Loucy (cell line): ENCODE measurements around the gene SNX13.

Experiments
- H2AFZ ChIP-seq: fragments of 200-600 bp; sonication (generic); 2 replicates; pipeline ENCODE4 v1.6.0; 2016; ENCODE audit warnings: antibody characterized with exemption, mild to moderate bottlenecking, low read length, moderate library complexity
- H3F3A ChIP-seq: fragments of 200-600 bp; 2 replicates; pipeline ENCODE4 v1.6.0; 2016; ENCODE audit warnings: antibody characterized with exemption, low read depth, mild to moderate bottlenecking
- H3K27me3 ChIP-seq: fragments of 200-600 bp; sonication (generic); 2 replicates; pipeline ENCODE4 v1.6.1; 2014; ENCODE audit warnings: low read length, mild to moderate bottlenecking; ENCODE audit not compliant: insufficient read depth, poor library complexity, severe bottlenecking
- H3K36me3 ChIP-seq: fragments of 200-600 bp; sonication (generic); 2 replicates; pipeline ENCODE4 v1.6.1; 2016; ENCODE audit warnings: low read length; ENCODE audit not compliant: insufficient read depth
- H3K4me1 ChIP-seq: fragments of 200-600 bp; sonication (generic); 2 replicates; pipeline ENCODE4 v1.5.1; 2014; ENCODE audit warnings: low read length, mild to moderate bottlenecking; ENCODE audit not compliant: insufficient read depth, poor library complexity, severe bottlenecking
- H3K4me2 ChIP-seq: fragments of 200-600 bp; sonication (generic); 2 replicates; pipeline ENCODE4 v1.6.0; 2014; ENCODE audit warnings: antibody characterized with exemption, low read length, low read depth, mild to moderate bottlenecking; ENCODE audit not compliant: poor library complexity, severe bottlenecking
- H3K4me3 ChIP-seq: fragments of 200-600 bp; sonication (generic); 2 replicates; pipeline ENCODE4 v1.5.1; 2014; ENCODE audit warnings: low read length, mild to moderate bottlenecking, mixed read lengths; ENCODE audit not compliant: poor library complexity, severe bottlenecking
- H3K79me2 ChIP-seq: fragments of 200-600 bp; sonication (generic); 2 replicates; pipeline ENCODE4 v1.6.1; 2014; ENCODE audit warnings: low read length; ENCODE audit not compliant: insufficient read depth
- H3K9ac ChIP-seq: fragments of 200-600 bp; sonication (generic); 2 replicates; pipeline ENCODE4 v1.6.0; 2014; ENCODE audit warnings: mild to moderate bottlenecking, low read depth, low read length, moderate library complexity; ENCODE audit not compliant: poor library complexity, severe bottlenecking
- H3K9me2 ChIP-seq: fragments of 200-600 bp; sonication (generic); replicated peaks from 2 replicates; pipeline ENCODE4 v1.6.1; 2016; ENCODE audit warnings: low read depth, low read length, mixed read lengths
- H3K9me3 ChIP-seq: fragments of 200-600 bp; sonication (generic); 2 replicates; pipeline ENCODE4 v1.6.1; 2014; ENCODE audit warnings: mild to moderate bottlenecking, antibody characterized with exemption, low read length, low read depth; ENCODE audit not compliant: insufficient read depth
- H4K20me1 ChIP-seq: fragments of 200-600 bp; sonication (generic); 2 replicates; pipeline ENCODE4 v1.6.0; 2014; ENCODE audit warnings: antibody characterized with exemption, low read length, mild to moderate bottlenecking; ENCODE audit not compliant: insufficient read depth, poor library complexity, severe bottlenecking
- CTCF ChIP-seq: fragments of 200-600 bp; sonication (generic); conservative IDR thresholded peaks from 2 replicates; pipeline ENCODE4 v1.5.1; 2014; ENCODE audit warnings: mild to moderate bottlenecking, antibody characterized with exemption, low read length
- EZH2phosphoT487 ChIP-seq: fragments of 200-600 bp; IDR thresholded peaks from 2 replicates; pipeline ENCODE4 v1.6.1; 2018; ENCODE audit warnings: antibody characterized with exemption, mild to moderate bottlenecking, moderate library complexity, borderline replicate concordance

The SNX13 gene

DNA sequence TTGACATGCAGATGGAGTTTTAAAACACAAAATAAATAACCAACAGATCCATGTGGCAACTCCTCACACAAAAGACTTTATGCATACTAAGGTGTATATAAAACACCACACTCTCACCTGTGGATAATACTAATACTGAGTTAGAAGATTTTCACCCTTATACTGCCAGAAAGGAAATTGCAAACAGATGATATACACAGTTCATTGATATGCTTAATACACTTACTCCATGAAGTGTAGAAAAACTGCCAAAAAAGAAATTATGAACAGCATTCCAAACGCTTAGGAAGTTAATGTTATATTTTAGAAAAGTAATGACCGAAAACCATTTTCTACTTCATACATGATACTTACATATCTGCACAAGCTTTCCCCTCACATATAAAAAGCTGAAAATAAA is 17.6 kb upstream of the SNX13 start:
- H3K36me3 ChIP-seq = no peaks in the 10 kb centered on the region
- H3K79me2 ChIP-seq = no peaks in the 10 kb centered on the region
- no peak overlapping the region for H2AFZ ChIP-seq
- no peak overlapping the region for H3K9ac ChIP-seq
- H3F3A ChIP-seq = no peaks in the 10 kb centered on the region
- no peak overlapping the region for H3K4me2 ChIP-seq
- H4K20me1 ChIP-seq = no peaks in the 10 kb centered on the region
- no peaks in the 10 kb centered on the region for H3K27me3 ChIP-seq
- no peaks in the 10 kb centered on the region for H3K9me3 ChIP-seq
- H3K9me2 ChIP-seq = no peaks in the 10 kb centered on the region; the same call in 1 of the 2 replicates
- no peak for TF ChIP-seq CTCF
- no peak overlapping the region for H3K4me3 ChIP-seq
- H3K4me1 ChIP-seq = no peaks in the 10 kb centered on the region

DNA sequence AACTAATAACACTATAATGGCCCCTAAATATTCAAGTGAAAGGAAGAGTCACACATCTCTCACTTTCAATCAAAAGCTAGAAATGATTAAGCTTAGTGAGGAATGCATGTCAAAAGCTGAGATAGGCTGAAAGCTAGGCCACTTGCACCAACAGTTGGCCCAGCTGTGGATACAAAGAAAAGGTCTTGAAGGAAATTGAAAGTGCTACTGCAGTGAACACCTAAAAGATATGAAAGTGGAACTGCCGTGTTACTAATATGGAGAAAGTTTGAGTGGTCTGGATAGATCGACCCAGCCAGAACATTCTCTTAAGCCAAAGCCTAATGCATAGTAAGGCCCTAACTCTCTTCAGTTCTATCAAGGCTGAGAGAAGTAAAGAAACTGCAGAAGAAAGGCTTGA is 12.1 kb upstream of the SNX13 start:
- Histone ChIP-seq H3K4me2 (no peak overlapping the region), H3K9me3 (no peaks in the 10 kb centered on the region), H3K27me3 (no peaks in the 10 kb centered on the region), H3K79me2 (no peaks in the 10 kb centered on the region), H3K4me1 (peaks cover under 1% of the 10 kb centered on the region), H3K36me3 (no peaks in the 10 kb centered on the region), H2AFZ (no peak overlapping the region), H3K9ac (no peak overlapping the region), H3K4me3 (no peak overlapping the region), H3F3A (no peaks in the 10 kb centered on the region), H4K20me1 (no peaks in the 10 kb centered on the region), H3K9me2 (no peaks in the 10 kb centered on the region)
- no peak for TF ChIP-seq CTCF

- no peaks in the 10 kb centered on the region for H3F3A ChIP-seq
- H4K20me1 ChIP-seq = no peaks in the 10 kb centered on the region
- no peaks in the 10 kb centered on the region for H3K9me3 ChIP-seq
- H3K4me2 ChIP-seq = no peak overlapping the region
- H3K4me3 ChIP-seq = no peak overlapping the region
- H3K27me3 ChIP-seq = no peaks in the 10 kb centered on the region
- H3K79me2 ChIP-seq = no peaks in the 10 kb centered on the region
- H3K36me3 ChIP-seq = no peaks in the 10 kb centered on the region
- H3K9ac ChIP-seq = no peak overlapping the region
- TF ChIP-seq CTCF (no peak), EZH2phosphoT487 (no peak)
- H3K9me2 ChIP-seq = no peaks in the 10 kb centered on the region
- H2AFZ ChIP-seq = no peak overlapping the region
- peaks cover 5% of the 10 kb centered on the region for H3K4me1 ChIP-seq
Observed at GRCh38 chr7:17951742-17952254, 11.5 kb upstream of the SNX13 start.
